Endothelial cell (in vitro differentiated cells): ENCODE measurements around the gene UCK1. TPM values are rescaled to one million over a fixed set of nuclear protein-coding genes. Genes with fewer than 3 reads are reported as not detected.
"Not testable (repeated sequence)": the region's sequence is repeated elsewhere in the genome, so short reads cannot be mapped to it uniquely, and the experiment has no call there.

Experiments
- DNase-seq: peaks from one replicate; pipeline ENCODE4 v3.0.0; 2021; ENCODE audit warnings: low spot score
- H3K27ac Mint-ChIP-seq: one replicate; pipeline ENCODE4 v1.8.0; 2021; ENCODE audit warnings: mixed read lengths, inconsistent platforms; ENCODE audit not compliant: unreplicated experiment
- H3K27me3 Mint-ChIP-seq: one replicate; pipeline ENCODE4 v1.8.0; 2021; ENCODE audit warnings: mild to moderate bottlenecking, moderate library complexity, mixed read lengths, inconsistent platforms; ENCODE audit not compliant: unreplicated experiment
- H3K36me3 Mint-ChIP-seq: one replicate; pipeline ENCODE4 v1.8.0; 2021; ENCODE audit warnings: mild to moderate bottlenecking, low read depth, mixed read lengths, inconsistent platforms; ENCODE audit not compliant: unreplicated experiment
- H3K4me1 Mint-ChIP-seq: one replicate; pipeline ENCODE4 v1.8.0; 2021; ENCODE audit warnings: mild to moderate bottlenecking, mixed read lengths, inconsistent platforms; ENCODE audit not compliant: unreplicated experiment
- H3K4me3 Mint-ChIP-seq: one replicate; pipeline ENCODE4 v1.8.0; 2021; ENCODE audit warnings: mild to moderate bottlenecking, mixed read lengths, inconsistent platforms; ENCODE audit not compliant: unreplicated experiment
- H3K9me3 Mint-ChIP-seq: one replicate; pipeline ENCODE4 v1.8.0; 2021; ENCODE audit warnings: mixed read lengths, inconsistent platforms; ENCODE audit not compliant: unreplicated experiment
- CTCF ChIP-seq: fragments of 200-600 bp; sonication (generic); IDR thresholded peaks from one replicate; pipeline ENCODE4 v1.5.0; 2021; ENCODE audit warnings: antibody characterized with exemption; ENCODE audit not compliant: unreplicated experiment
- total RNA-seq: library from RNA; stranded (reverse); fragmentation: NEBNext Ultra II Directional; extraction: Animal tissue kit (Norgen Biotek cat#: 25700); gene quantifications from one replicate; pipeline ENCODE4 v1.2.1, GENCODE V29; 2021; ENCODE audit not compliant: unreplicated experiment

Gene UCK1
- total RNA-seq, 1 donor from 2014 or later: 23.0 TPM

GRCh38 chr9:131518553-131518952 is 12.5 kb downstream of the UCK1 start:
- peaks cover 50% of the 10 kb centered on the region for H3K36me3 Mint-ChIP-seq
- H3K27me3 Mint-ChIP-seq: peaks cover 13% of the 10 kb centered on the region
- no peaks in the 10 kb centered on the region for H3K9me3 Mint-ChIP-seq
- H3K4me1 Mint-ChIP-seq: no peaks in the 10 kb centered on the region
- H3K27ac Mint-ChIP-seq: no peak overlapping the region
- H3K4me3 Mint-ChIP-seq: no peak overlapping the region
- TF ChIP-seq CTCF: no peak
- no peak for DNase-seq

GRCh38 chr9:131517761-131518190 is 13.3 kb downstream of the UCK1 start:
- no peak for DNase-seq
- Mint-ChIP-seq H3K27ac (no peak overlapping the region), H3K9me3 (no peaks in the 10 kb centered on the region), H3K36me3 (peaks cover 54% of the 10 kb centered on the region), H3K27me3 (peaks cover 13% of the 10 kb centered on the region), H3K4me3 (no peak overlapping the region), H3K4me1 (no peaks in the 10 kb centered on the region)
- no peak for TF ChIP-seq CTCF

- no peak for TF ChIP-seq CTCF
- Mint-ChIP-seq H3K27me3 (peaks cover 13% of the 10 kb centered on the region), H3K36me3 (peaks cover 62% of the 10 kb centered on the region), H3K9me3 (no peaks in the 10 kb centered on the region), H3K4me1 (no peaks in the 10 kb centered on the region), H3K4me3 (no peak overlapping the region), H3K27ac (no peak overlapping the region)
- DNase-seq: no peak
These were observed 14.1 kb downstream of the UCK1 start for GRCh38 chr9:131516930-131517329.

- no peak for DNase-seq
- Mint-ChIP-seq H3K9me3 (no peaks in the 10 kb centered on the region), H3K4me1 (no peaks in the 10 kb centered on the region), H3K27me3 (peaks cover 12% of the 10 kb centered on the region), H3K36me3 (peaks cover 65% of the 10 kb centered on the region), H3K27ac (no peak overlapping the region), H3K4me3 (no peak overlapping the region)
- TF ChIP-seq CTCF: no peak
These were observed 15.0 kb downstream of the UCK1 start for GRCh38 chr9:131516100-131516499.

- not testable (repeated sequence) for H3K4me3 Mint-ChIP-seq, DNase-seq, H3K4me1 Mint-ChIP-seq, H3K9me3 Mint-ChIP-seq, H3K27ac Mint-ChIP-seq
- H3K27me3 Mint-ChIP-seq: peaks cover 12% of the 10 kb centered on the region
- H3K36me3 Mint-ChIP-seq: peaks cover 68% of the 10 kb centered on the region
These were observed 15.5 kb downstream of the UCK1 start for GRCh38 chr9:131515559-131516031.
